AML-193 (cell line): Measurements from ENCODE around the gene FARS2.

Experiments used
- DNase-seq, 2 experiments: peaks; one replicate each; lab custom pipeline; 2025; lab: John Stamatoyannopoulos, UW

FARS2 gene

GRCh38 chr6:5762561-5762968 is 501.3 kb downstream of the FARS2 start:
- DNase-seq, result no peak

GRCh38 chr6:5763407-5763806 is 502.1 kb downstream of the FARS2 start:
- DNase-seq, result no peak

- no peak for DNase-seq
These were observed 502.6 kb downstream of the FARS2 start for GRCh38 chr6:5763871-5764270.

GRCh38 chr6:5764401-5764955 is 503.2 kb downstream of the FARS2 start:
- no peak for DNase-seq

- no peak for DNase-seq
These were observed 503.9 kb downstream of the FARS2 start for GRCh38 chr6:5765141-5765760.

GRCh38 chr6:5766260-5766659 is 504.9 kb downstream of the FARS2 start:
- peak in 1 of 2 experiments; percentile 5 for DNase-seq

- DNase-seq, result no peak
These were observed 506.2 kb downstream of the FARS2 start for GRCh38 chr6:5767471-5767870.

- no peak for DNase-seq
These were observed 509.9 kb downstream of the FARS2 start for GRCh38 chr6:5771211-5771610.

- DNase-seq, result no peak
These were observed 510.6 kb downstream of the FARS2 start for GRCh38 chr6:5771759-5772390.

- no peak for DNase-seq
These were observed 511.3 kb downstream of the FARS2 start for GRCh38 chr6:5772408-5773120.

GRCh38 chr6:5776104-5776503 is 514.8 kb downstream of the FARS2 start:
- DNase-seq, result no peak

- DNase-seq, result no peak
These were observed 515.5 kb downstream of the FARS2 start for GRCh38 chr6:5776706-5777390.

- no peak for DNase-seq
These were observed 517.1 kb downstream of the FARS2 start for GRCh38 chr6:5778317-5778857.

- DNase-seq, result no peak
These were observed 517.6 kb downstream of the FARS2 start for GRCh38 chr6:5778906-5779305.

GRCh38 chr6:5781019-5781418 is 519.7 kb downstream of the FARS2 start:
- DNase-seq, result no peak

- DNase-seq, result no peak
These were observed 520.7 kb downstream of the FARS2 start for GRCh38 chr6:5781966-5782556.

- DNase-seq, result no peak
These were observed 521.7 kb downstream of the FARS2 start for GRCh38 chr6:5782783-5783547.

GRCh38 chr6:5783584-5784089 is 522.3 kb downstream of the FARS2 start:
- DNase-seq, result no peak

- DNase-seq, result no peak
These were observed 523.9 kb downstream of the FARS2 start for GRCh38 chr6:5785249-5785648.

GRCh38 chr6:5786321-5786968 is 525.1 kb downstream of the FARS2 start:
- DNase-seq, result no peak
